NCI-H2171 treated with DMSO at 0.1 percent for 48 hours (cell line): ENCODE measurements around the gene TTC23.

Experiments
- DNase-seq: peaks from one replicate; lab custom pipeline; 2025; lab: John Stamatoyannopoulos, UW

The TTC23 gene, protein sequence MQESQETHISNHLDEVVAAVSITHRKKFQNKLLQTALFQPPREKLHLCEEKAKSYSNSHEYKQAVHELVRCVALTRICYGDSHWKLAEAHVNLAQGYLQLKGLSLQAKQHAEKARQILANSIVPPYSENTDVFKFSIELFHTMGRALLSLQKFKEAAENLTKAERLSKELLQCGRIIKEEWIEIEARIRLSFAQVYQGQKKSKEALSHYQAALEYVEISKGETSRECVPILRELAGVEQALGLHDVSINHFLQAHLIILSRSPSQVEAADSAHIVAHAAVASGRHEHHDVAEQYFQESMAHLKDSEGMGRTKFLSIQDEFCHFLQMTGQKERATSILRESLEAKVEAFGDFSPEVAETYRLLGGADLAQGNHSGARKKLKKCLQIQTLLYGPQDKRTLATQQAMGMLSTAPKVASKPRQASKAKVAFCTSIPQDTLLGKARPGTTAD

GRCh38 chr15:99249270-99249841, at the start of gene TTC23:
Gene TTC23 (minus strand): TSS chr15:99249581. CDS start chr15:99228712, 20,869 bp downstream.
- no peak for DNase-seq

GRCh38 chr15:99296386-99296785, 47.0 kb upstream of the TTC23 start:
- DNase-seq = no peak

- DNase-seq = peak; percentile 15
Observed at GRCh38 chr15:99295840-99296239, 46.5 kb upstream of the TTC23 start.

- no peak for DNase-seq
Observed at GRCh38 chr15:99291643-99292042, 42.3 kb upstream of the TTC23 start.

DNA sequence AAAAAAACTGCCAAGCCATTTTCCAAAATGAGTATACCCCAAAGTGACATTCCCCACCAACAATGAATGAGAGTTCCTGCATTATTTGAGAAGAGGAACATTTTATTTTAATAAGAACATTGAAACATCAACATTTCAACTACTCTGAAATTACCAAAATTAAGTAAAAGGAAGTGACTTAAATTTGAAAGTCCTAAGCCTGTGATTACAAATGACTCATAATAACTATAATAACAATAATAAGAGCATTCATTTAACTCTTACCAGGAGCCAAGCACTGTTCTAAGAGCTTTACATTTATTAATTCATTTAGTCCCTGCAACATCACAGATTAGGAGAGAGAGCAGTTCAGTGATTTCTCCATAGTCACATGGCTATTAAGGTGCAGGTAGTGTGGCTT, 34.3 kb upstream of the TTC23 start:
- DNase-seq = no peak

- DNase-seq = no peak
Observed at GRCh38 chr15:99282586-99282985, 33.2 kb upstream of the TTC23 start.

GRCh38 chr15:99282121-99282520, 32.7 kb upstream of the TTC23 start:
- DNase-seq = no peak

- DNase-seq = no peak
Observed at GRCh38 chr15:99279827-99280226, 30.4 kb upstream of the TTC23 start.

DNA sequence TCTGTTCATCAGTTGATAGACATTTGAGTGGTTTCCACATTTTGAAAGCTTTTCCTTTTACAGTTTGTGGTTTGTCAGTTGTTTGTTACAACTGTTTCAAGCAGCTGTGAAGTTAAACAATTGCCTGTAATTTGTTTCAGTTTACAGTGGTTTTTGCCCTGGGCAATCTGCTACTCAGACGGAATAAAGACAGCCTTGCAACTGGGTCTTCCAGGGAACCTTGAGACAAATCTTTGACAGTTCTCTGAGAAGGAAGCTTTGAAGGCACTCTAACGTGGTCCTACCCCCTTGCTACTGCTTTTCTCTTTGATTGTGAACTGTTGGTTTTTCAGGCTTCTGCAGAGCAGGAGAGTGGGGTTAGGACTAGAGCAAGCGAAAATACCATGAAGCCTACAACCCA, 29.9 kb upstream of the TTC23 start:
- no peak for DNase-seq

- DNase-seq = peak; percentile 10
Observed at GRCh38 chr15:99275525-99276128, 26.2 kb upstream of the TTC23 start.

GRCh38 chr15:99275061-99275460, 25.7 kb upstream of the TTC23 start:
- DNase-seq = no peak

GRCh38 chr15:99273801-99274200, 24.4 kb upstream of the TTC23 start:
- no peak for DNase-seq

DNA sequence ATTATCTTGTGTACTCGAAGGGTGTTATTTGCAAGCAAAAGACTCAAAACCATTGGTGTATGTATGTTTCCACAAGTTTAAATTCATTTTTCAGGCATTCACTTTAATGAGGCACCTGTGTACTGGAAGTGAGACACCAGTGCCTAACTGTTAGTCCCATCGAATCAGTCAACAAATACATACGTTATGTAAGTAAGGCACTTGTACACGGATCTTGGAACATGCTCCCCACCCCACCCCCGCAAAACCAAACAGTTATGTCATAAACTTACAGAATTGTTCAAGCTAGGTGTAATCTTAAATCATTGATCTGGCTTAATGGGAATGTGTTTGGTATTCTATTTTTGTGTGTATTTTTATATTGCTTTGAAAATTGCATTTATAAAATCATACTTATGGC, 19.1 kb upstream of the TTC23 start:
- no peak for DNase-seq

DNA sequence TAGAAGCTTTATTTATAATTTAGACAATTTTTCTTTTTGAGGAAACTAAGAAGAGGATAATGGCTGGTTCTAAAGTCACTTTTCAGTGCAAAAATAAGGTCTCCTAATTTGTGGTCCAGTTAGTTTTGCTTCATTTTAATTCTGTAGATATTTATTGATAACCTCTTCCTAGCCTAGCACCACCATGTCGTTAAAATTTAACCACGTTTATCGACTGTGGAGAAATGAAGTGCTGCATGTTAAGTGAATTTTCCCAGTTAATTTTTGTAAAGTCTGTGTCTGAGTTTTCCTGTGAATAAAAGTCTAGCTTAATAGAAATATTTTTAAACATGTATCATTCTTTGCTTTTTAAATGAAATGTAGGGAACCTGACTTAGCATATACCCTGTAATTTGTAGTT, 18.6 kb upstream of the TTC23 start:
- no peak for DNase-seq

DNA sequence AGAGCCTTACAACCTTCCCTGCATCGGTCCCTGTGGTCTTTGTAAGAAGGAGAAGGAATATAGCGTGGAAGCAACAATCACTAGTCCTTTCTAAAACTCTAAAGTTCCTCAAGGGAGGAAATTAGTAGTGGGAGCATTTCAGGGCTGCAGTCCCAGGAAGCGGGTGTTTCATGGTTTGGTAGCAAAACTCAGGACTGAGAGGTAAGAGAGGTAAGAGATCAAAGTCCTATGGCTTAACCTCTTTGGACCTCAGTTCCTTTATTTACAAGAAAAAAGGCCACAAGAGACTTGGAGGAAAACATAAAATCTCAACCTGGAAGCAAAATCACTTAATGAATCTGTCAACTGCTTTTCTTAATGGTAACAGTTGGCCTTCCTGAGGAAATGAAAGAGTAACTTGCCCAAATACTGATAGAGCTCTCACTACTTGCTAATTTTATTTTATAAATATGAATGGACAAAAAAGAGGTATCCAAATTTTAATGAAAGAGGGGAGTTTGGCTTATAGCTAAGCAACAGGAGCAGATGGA, 16.2 kb upstream of the TTC23 start:
- DNase-seq = peak; percentile 42

DNA sequence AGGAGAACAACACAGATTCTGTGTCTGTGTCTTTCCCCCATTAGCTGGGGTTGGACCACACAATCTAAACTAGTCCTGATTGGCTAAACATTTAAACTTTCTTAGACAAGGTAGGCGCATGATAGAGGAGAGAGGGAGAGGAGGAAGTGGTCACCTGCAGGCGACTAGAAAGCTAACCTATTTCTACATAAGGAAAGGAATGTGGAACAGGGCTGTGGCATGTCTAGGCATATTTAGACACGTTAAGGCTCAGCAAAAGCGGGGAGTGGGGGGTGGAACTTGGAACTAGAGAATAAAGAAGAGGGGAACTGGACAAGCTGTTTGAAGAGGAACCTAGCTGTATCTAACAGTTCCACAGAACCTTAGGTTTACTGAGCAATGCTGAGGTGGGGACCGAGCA, 14.7 kb upstream of the TTC23 start:
- DNase-seq = peak; percentile 49

DNA sequence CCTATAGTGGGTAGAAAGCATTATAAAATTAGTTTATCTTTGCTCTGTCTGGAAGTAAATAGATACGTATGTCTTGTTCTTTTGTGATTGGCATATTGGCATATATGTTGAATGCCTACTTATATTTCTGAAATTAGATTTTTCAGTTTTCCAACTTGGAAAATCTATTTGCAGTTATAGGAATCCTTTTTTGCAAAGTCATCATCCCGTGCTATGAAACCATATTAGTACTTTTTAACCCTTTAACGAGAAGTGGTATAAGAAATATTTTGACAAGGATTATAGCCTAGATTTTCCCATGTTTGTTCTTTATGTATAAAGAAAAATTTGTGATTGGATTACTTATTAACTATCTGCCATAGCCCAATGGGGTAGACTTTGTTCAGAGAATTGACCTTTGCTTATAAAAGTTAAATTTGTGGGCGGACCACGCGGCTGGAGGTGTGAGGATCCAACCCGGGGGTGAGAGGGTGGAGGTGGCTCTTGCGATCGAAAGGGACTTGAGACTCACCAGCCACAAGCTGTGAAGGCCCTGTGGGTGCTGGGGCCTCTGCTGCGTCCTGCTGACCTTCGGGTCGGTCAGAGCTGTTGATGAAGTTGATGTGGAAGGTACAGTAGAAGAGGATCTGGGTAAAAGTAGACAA, 7.8 kb upstream of the TTC23 start:
- DNase-seq = no peak

DNA sequence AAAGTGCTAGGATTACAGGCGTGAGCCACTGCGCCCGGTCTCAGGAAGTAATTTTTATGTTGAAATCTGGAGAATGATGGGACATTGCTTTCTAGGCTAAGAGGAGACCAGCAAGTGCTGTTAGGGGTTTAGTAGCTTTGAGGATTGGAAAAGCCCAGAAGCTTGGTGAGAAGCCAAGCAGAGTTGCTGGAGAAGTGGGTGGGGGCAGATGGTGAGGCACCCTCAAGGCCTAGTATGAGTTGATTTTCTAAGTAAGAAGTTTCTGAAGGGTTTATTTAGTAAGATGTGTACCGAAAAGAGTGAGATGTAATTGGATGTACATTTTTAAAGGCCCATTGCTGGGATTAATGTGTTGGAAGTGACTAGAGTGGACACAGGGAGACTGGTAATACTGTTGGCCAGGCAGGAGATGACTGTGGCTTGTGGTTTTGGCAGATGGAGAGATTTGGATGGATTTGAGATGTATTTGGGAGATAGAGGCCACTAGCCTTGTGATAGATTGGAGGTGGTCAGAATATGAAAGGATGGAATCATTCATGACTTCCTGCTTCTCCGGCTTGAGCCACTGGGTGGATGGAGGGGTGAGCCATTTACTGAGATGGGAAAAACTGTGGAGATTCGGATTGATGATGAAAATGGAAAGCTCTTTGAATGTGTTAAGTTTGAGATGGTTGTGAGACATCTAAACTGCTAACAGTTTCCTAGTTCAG, 4.2 kb upstream of the TTC23 start:
- DNase-seq = no peak

GRCh38 chr15:99252326-99252725, 2.9 kb upstream of the TTC23 start:
- no peak for DNase-seq

GRCh38 chr15:99250857-99251841, 1.8 kb upstream of the TTC23 start, which contains the start of gene LRRC28:
Gene LRRC28 (plus strand): TSS chr15:99251481. CDS start chr15:99255958, 4,477 bp downstream.
- peak; percentile 98 for DNase-seq

- no peak for DNase-seq
Observed at GRCh38 chr15:99250494-99250856, 1.1 kb upstream of the TTC23 start.
